ENCODE measurements around the gene CCPG1.

- no peak for TF ChIP-seq CTCF (conservative IDR thresholded peaks at IDR 0.05 in 1 of 2, IDR thresholded peaks at IDR 0.05 in 1 of 2; ENCODE audit: low read depth in 1 of 2, low read length in 2 of 2)
- TF ChIP-seq EZH2 (IDR thresholded peaks at IDR 0.05; ENCODE audit: low read length, missing control alignments), result no peak
Measured at GRCh38 chr15:55389264-55389607, 18.9 kb downstream of the CCPG1 start.

Measured in fibroblast of lung (primary cell).